ENCODE results near the gene CA10.

CA10 gene

GRCh38 chr17:52158450-52159042 lies at the start of gene CA10:
CA10 (minus strand) TSS chr17:52158714.
- DNase-seq: no peak

GRCh38 chr17:52207796-52208195 lies 49.3 kb upstream of the CA10 start:
- no peak for DNase-seq

DNA sequence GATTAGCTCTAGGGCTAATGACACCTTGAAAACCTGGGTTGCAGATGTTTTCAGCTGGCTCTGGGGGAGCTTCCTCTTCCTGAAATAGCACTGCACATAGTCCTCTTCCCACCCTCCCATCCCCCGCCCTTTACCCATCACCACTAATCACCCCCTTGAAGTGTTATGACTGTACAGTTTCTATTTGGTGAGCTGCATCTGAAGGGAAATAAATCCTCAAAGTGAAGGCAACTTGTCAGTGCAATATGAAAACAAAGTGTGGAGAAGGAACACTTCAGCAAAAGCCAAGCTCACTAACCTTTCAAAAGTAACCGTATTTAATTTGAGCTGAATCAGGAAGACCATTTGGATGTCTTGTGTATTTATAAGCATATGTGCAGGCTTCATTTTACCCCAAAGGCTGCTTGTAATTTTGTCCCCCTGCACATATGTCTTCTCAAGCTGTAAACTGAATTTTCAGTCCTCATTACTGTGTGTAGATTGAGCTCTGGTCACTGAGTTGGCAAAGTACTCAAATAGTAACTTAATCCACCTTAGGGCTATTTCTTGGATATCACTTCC lies 44.1 kb upstream of the CA10 start:
- DNase-seq: no peak

DNA sequence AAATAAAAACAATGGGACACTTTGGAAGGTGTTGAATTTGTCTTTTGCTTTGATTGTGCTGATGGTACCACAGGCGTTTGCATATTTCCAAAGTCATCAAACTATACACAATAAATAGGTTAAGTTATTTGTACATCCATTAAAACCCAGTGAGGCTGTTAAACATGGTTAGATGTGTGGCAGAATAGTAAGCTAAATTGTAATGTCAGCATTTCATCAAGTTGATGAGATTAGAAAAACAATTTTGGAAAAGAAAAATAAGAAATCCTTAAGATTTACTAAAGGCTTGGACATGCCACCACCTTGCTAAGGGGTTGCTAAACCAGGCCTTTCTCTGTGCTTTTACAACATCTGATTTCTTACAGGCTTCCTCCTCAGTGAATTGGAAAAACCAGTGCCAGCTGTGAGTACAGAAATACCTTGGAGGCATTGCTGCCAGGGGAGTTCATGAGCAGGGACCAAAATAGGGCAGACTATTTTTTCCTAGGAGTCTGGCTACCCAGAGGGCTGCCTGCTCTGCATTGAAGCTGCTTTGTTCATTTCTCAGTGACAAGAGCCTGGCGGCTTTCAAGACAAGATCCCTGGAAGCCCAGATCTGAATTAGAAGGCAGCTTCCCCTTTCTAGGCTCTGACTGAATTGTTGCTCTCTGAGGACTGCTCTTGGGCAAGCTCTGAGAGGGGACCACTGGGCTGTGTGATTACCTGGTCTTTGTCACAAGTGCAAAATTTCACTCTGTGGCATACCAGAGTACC lies 43.4 kb upstream of the CA10 start:
- no peak for DNase-seq

GRCh38 chr17:52191491-52191890 lies 33.0 kb upstream of the CA10 start:
- DNase-seq: no peak

- DNase-seq: no peak
Observed at GRCh38 chr17:52181782-52182181, 23.3 kb upstream of the CA10 start.

- DNase-seq: no peak
Observed at GRCh38 chr17:52178012-52178411, 19.5 kb upstream of the CA10 start.

DNA sequence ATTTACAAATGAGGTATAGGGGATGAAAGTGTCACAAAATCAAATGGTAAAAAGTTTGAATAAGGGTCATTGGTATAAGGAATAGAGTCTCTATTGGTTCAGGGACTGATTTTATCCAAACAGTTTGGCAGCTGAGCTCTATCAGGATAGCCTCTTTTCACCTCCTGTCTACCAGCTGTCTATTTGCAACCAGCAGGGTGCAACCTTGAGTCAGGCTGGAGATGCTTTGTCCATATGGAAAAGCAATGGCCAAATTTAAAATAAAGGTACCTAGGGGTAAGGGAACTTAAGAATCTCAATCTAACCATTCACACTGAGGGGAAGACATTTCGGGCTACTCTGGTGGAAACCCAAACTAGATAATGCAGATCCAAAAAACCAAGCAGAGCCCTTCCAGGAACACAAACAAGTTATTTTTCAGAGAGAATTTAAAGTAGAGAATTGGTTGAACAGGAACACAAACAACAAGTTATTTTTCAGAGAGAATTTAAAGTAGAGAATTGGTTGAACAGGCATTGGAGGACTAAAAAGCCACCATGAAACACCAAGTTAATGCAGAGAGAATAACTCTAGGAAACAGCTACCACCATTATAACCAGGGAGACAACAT lies 12.6 kb upstream of the CA10 start:
- DNase-seq: peak; percentile 11

DNA sequence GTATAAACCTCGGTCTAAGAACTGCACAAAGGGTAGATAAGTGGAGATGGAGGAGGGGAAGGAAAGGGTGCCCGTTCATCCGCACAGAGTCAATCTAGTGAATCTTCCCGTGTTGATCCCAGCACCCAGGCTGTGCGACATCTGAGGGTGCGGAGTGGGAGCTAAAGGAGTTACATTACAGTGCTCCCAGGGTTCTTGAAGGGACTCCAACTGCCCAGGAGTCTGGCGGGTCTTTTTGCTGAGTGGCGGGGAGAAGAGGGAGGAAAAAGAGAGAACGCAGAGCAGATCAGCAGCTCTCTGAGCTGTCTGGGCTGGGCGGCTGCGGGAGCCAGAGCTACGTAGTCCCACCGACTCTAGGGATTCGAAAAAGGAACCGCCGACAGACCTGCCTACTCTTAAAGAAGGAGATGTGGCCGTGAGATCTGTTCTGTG lies 1.6 kb upstream of the CA10 start:
- no peak for DNase-seq

DNA sequence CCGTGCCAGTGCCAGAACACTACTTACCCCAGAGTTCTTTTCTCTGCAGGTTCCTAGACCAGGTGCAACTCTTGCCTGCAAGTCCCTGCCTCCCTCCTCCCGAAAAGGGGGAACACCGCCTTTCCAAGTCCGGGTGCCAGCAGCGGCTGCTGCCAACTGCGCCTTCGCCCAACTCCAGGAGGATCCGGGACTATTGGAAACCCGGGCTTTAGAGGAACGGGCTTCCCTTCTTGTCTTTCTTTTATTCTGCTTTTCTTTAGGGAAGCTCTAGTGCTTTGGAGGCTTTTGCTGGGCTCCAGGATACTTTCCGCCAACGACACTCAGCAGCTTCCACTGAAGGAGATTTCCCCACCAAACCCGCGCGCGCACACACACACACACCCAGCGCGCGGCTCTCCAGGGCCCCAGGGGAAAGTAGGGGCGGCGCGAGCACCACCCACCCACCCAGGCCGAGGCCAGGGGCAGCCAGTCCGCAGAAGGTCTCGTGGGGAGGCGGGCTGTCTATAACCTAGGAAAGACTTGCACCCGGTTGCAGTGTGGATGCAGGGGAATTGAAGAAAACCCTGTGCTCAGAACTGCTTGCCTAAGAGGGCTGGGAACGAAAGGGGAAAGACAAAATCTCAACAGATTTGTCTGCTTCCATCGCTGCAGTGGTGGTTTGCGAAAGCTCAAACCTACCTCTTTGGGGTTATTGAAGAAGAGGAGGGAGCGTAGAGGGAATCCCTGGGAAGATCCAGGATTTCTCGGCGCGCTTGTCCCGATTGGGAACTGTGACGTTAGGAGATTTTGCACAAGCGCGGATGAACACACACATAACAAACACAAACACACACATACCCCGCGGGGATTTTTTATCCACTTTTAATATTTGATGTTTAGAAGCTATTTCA lies 977 bp upstream of the CA10 start:
- no peak for DNase-seq

DNA sequence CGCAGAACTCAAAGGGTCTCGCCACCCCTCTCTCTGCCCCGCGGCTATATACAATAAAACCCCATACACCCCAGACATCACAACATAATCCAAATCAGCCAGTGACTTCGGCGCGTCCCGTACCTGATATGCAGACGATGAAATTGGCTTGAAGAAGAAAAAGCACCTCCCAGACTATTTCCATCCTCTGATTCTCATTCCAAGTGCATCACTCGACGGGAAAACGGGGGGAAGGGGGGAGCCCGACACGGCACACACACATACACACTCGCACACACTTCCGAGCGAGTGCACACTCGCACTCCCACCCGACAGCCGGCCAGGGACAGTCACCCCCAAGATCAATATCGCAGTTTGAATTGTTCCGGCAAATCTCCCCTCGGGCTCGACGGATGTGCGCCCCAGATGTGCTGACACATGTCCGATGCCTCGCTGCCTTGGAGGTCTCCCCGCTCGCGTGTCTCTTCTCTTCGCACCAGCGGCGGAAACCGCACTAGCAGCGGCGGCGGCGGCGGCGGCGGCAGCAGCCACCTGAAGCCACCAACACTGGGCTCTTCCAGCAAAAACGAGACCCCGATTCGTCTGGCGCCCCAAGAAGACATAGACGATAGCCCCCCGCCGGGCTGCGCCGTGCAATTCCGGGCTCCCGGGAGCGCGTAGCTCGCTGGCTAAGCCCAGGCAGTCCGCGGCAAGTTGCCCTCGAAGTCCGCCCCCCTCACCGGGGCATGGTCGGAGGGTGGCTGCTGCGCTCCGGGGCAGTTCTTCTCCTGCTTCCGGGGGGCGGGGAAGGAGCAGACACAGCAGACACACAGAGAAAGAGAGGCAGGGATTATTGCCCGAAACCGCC lies 688 bp downstream of the CA10 start:
- DNase-seq: peak; percentile 13

GRCh38 chr17:52156576-52157570 lies 1.6 kb downstream of the CA10 start:
- DNase-seq: no peak

GRCh38 chr17:52155301-52155700 lies 3.2 kb downstream of the CA10 start:
- DNase-seq: no peak

DNA sequence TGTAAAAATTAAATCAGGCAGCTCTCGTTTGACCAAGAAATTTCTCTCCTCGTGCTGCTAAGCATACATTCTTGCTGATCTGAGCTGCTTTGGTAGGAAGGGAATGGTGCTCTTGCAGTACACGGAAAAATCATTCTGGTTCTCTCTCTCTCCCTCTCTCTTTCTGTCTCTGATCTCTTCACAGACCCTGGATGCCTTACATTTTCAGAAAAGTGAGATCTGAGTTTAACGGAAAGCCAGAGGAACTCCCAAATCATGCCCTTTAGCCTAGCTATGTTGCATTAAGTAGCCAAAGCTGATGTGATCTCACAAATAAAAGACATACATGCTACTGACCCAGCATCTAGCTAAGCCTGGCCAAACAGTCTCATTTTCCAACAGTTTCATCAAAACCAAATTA lies 4.0 kb downstream of the CA10 start:
- no peak for DNase-seq

GRCh38 chr17:52150935-52151334 lies 7.6 kb downstream of the CA10 start:
- DNase-seq: no peak

DNA sequence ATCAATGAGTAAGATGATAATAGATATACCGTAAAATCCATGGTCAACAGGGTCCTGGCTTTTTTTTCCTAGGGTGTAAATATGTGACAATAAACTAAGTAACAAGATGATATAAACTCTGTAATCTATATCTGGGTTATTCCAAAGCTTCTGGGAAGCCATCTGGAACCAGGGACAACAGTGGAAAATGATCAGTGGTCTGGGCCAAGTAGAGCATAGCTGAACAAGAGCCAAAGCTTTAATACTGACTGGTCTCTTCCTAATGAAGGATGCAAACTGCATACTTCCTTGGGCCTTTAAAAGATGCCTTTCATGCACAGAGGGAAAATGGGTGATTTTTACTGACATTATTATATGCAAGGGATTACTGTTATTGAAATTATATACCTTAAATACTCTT lies 8.9 kb downstream of the CA10 start:
- no peak for DNase-seq

DNA sequence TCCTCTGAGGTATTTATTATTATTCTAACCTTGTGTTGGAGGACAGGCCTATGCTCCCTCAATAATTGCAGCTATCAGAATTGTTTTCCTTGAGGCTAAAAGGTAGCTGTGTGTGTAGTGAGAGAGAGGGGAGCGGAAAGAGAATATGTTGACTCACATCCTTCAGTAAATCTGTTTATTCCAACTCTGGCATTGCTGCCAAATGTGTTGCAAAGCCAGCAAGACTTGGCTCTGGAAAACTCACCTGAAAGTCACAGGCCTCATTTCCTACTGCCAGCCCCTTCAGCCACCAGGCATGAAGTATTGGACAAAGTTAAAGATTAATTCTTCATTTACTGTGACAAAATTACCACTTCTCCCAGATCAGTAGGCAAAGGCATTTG lies 9.6 kb downstream of the CA10 start:
- no peak for DNase-seq

- DNase-seq: peak; percentile 29
Observed at GRCh38 chr17:52148288-52148968, 10.1 kb downstream of the CA10 start.

DNA sequence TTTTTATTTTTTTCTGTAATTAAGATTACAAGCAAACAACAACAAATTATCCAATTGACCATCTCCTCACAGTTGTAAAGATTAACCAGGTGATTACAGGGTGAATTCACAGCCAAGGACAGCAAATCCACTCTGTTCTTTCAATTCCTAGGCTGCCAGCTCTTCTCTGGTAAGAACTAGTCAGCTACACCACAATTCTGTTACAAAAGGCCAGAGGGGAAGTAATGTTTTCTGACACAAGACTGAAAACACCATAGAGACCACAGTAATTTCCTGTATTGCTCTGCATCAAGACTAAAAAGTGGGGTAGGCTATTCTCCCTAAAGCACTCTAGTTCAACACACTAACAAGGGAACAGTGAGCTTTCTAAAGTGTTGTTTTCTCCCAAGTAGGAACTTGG lies 10.6 kb downstream of the CA10 start:
- peak; percentile 63 for DNase-seq

DNA sequence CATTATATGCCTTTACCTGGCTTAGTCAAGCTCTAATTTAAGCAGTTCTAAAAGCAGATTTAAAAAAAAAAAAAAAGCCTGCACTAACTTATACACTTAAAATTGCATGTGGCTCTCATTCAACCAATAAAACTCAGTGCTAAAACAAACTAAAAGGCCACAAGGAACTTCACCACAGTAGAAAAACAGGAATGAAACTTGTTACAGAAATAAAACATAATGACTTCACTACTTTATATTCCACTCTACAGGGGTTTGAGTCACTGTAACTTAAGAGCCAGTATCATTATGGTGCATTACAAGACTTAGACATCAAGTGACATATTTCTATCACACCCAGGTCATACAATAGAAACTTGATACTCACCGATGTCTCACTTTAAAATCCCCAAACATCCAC lies 11.1 kb downstream of the CA10 start:
- DNase-seq: peak; percentile 32
